Measurements from ENCODE around the gene C20orf173. TPM values are rescaled to one million over a fixed set of nuclear protein-coding genes. Genes with fewer than 3 reads are reported as not detected.

C20orf173 gene
- total RNA-seq, 2 experiments from 2014 or later = not detected

DNA sequence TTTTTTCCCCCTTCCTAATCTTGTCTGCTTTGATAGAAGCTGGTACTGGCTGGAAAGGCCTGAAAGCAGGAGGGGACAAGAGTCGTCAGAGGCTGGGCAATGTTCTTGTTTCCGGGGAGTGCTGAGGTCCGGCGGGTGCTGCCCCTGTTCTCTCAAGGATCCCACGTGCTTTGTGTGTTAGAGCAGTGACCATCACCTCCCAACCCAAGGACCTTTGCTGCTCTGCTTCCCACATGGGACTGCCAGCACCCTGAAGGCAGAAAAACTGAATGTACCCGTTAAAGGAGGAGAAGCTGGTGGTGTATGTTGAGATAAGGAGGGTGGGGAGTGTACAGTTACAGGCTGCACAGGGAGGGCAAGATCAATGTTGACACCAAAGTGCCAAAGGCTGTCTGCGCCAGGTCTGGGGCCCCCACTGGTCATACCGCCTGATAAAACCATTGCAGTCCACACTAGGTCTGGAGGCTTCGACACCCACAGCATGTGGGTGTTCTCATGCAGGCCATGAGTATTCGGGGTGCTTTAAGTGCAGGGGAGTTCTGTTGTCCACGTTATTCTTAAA lies 15.0 kb downstream of the C20orf173 start:
- ChIA-PET POLR2A (no interaction called here), CTCF (no interaction called here)

DNA sequence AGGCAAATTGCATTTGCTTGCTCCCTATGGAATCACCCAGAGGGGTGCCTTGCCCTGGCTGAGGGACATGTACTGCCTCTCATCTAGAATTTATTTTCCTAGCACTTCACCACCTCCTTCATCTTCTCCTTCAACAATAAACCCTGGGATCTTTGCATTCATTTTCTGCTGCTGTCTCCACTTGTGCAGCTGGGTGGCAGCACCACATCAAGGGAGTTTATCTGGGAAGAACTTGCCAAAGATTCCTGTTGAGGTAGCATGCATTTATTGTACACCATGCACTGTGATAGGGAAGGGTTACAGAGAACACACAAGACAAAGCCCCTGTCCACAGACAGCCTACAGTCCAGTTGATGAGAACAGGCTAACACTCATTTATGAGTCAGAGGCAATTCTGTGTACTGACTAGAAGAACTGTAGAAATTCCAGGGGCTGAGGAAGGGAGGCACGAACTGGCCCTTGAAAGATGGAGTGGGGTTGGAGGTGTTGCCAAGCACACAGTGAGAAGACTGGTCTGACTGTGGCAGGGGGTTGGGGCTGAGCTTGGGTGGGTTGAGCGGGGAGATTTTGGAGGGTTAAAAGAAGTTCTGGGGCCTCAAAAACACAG lies 17.5 kb downstream of the C20orf173 start:
- POLR2A ChIA-PET = no interaction called here
- CTCF ChIA-PET = interaction anchor here (0.9 kb wide), 1 partner anchor 49 kb away, joined by 4 read pairs; no protein-coding TSS in a partner anchor

DNA sequence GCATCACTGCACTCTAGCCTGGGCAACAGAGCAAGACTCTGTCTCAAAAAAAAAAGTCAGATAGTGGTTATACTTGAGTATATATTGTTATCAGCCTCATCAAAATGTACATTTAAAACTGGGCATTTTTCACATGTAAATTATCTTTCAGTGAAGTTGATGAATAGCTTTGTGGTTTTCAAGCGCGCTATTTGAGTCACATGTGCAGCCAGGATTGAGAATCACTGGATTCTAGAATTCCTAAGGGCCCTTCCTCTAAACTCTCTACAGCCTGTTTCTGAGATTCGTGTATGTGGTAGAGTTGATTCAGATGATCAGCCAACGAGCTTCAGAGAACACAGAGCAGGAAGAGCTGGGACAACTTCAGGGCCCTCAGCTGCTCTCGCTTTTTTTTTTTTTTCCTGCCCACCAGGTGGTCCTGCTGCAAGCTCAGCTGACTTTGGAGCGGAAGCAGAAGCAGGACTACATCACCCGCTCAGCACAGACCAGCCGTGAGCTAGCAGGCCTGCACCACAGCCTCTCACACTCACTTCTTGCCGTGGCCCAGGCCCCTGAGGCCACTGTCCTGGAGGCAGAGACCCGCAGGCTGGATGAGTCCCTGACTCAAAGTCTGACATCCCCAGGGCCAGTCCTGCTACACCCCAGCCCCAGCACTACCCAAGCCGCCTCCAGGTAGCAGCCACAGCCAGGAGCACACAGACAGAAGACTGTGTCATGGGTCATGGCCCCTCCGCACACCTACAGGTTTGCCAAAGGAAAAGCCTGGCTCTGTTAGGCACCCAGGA lies 18.3 kb downstream of the C20orf173 start:
- ChIA-PET POLR2A (no interaction called here), CTCF (no interaction called here)

DNA sequence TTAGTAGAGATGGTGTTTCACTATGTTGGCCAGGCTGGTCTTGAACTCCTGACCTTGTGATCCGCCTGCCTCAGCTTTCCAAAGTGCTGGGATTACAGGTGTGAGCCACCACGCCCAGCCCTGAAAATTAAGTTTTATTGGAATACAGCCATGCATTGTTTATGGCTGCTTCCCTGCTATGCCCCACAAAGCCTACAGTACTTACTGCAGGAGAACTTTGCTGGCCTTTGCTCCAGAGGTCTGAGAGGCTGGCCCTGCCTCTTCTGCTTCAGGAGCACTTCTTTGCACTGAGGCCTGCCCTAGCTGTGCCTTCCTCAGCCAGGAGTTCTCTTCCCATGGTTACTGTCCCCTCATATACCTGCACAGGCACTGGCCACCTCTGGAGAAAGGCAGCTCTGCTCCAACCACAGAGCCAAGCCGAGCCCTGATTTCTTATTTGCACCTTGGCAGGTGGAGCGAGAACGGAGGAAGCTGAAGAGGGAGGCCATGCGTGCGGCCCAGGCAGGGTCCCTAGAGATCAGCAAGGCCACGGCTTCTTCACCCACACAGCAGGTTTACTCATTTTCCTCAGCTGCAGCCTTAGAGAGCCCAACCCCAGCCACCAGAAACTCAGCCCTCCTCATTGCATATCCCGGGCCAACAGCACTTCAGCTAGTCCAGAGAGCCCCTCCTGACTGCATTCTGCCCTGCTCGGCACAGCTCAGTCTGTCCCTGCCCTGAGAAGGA lies 20.8 kb downstream of the C20orf173 start:
- POLR2A ChIA-PET = no interaction called here
- CTCF ChIA-PET = interaction anchor here (0.6 kb wide), 1 partner anchor 25 kb away, joined by 3 read pairs; no protein-coding TSS in a partner anchor

DNA sequence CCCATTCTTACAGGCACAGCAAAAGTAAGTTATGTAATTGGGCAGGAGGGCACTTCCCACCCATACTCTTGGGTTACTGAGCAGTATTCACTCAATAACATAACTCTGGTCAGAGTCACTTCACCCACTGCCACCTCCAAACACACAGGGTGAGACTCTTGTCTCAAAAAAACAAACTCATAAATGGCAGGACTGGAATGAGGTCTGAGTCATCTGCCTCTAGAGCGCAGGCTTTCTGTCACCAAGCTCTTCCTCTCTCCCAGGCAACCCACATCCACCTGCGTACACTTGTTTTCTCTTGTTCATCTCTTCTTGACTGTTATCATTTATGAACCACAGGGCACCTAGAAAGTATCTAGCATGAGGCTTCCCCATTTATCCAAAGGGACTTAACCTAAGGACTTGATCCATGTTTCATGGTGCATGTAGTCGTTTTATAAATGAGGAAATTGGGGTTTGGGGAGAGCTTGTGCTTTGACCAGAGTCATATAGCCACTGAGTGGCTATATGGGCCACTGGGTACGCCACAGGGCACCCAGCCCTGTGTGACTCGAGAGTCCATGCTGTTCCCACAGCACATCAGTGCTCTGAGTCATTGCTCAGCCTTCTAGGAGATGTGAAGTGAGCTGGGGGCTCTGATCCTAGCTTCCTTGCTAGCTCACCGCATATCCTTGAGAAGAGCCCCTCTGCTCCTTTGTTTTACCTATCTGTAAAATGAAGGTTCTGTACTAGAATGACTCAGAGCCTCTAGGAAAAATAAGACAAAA lies 22.4 kb downstream of the C20orf173 start:
- POLR2A ChIA-PET = interaction anchor here (1.4 kb wide), 1 partner anchor 16 kb away, joined by 5 read pairs; no protein-coding TSS in a partner anchor
- CTCF ChIA-PET = interaction anchor here (1.3 kb wide), 1 partner anchor 44 kb away, joined by 3 read pairs; no protein-coding TSS in a partner anchor

DNA sequence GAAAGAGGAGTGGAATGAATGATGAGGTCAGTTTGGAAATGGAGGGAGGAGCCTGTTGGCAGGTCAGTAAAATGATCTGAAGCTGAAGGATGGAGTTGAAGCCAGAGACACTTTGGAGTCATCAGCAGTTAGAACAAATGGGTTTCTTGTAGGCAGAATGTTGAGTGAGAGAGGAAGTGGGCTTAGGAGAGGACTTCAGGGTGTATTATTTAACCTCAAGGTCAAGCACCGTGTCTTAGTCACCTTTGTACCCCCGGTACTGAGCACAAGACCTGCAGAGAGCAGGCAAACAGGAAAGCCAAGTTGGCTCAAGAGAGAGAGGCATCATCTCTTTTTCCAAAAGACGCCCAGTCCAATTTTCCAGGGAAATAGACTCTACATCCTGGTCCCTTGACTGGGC lies 23.3 kb downstream of the C20orf173 start:
- ChIA-PET POLR2A (no interaction called here), CTCF (interaction anchor here (1.2 to 1.3 kb wide), 2 partner anchors 14 to 43 kb away, joined by 3 to 4 read pairs; no protein-coding TSS in a partner anchor)

DNA sequence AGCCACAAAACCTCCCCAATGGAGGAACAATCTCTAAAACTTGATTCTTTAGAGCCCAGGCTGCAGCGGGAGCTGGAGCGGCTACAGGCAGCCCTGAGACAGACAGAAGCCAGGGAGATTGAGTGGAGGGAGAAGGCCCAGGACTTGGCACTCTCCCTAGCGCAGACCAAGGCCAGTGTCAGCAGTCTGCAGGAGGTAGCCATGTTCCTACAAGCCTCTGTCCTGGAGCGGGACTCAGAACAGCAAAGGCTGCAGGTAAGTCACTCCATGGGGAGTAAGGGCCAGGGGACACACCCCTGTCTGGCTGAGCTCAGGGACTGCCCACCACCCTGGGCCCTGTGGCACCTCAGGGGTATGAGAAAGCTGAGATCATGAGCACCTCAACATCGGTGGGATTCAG lies 24.7 kb downstream of the C20orf173 start:
- CTCF ChIA-PET = interaction anchor here (1.2 kb wide), 1 partner anchor 13 kb away, joined by 4 read pairs; no protein-coding TSS in a partner anchor

DNA sequence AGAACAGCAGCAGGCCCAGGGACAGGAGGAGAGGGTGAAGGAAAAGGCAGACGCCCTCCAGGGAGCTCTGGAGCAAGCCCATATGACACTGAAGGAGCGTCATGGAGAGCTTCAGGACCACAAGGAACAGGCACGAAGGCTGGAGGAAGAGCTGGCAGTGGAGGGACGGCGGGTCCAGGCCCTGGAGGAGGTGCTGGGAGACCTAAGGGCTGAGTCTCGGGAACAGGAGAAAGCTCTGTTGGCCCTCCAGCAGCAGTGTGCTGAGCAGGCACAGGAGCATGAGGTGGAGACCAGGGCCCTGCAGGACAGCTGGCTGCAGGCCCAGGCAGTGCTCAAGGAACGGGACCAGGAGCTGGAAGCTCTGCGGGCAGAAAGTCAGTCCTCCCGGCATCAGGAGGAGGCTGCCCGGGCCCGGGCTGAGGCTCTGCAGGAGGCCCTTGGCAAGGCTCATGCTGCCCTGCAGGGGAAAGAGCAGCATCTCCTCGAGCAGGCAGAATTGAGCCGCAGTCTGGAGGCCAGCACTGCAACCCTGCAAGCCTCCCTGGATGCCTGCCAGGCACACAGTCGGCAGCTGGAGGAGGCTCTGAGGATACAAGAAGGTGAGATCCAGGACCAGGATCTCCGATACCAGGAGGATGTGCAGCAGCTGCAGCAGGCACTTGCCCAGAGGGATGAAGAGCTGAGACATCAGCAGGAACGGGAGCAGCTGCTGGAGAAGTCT lies 25.5 kb downstream of the C20orf173 start:
- CTCF ChIA-PET = no interaction called here

More for the DNA sequence above, 24.7 kb downstream of the C20orf173 start:
- POLR2A ChIA-PET = no interaction called here

DNA sequence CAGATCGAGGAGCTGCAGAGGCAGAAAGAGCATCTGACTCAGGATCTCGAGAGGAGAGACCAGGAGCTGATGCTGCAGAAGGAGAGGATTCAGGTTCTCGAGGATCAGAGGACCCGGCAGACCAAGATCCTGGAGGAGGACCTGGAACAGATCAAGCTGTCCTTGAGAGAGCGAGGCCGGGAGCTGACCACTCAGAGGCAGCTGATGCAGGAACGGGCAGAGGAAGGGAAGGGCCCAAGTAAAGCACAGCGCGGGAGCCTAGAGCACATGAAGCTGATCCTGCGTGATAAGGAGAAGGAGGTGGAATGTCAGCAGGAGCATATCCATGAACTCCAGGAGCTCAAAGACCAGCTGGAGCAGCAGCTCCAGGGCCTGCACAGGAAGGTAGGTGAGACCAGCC lies 26.2 kb downstream of the C20orf173 start:
- ChIA-PET CTCF (no interaction called here), POLR2A (no interaction called here)

More for the DNA sequence above, 25.5 kb downstream of the C20orf173 start:
- POLR2A ChIA-PET = interaction anchor here (0.5 kb wide), 1 partner anchor 109 kb away, joined by 5 read pairs; no protein-coding TSS in a partner anchor

DNA sequence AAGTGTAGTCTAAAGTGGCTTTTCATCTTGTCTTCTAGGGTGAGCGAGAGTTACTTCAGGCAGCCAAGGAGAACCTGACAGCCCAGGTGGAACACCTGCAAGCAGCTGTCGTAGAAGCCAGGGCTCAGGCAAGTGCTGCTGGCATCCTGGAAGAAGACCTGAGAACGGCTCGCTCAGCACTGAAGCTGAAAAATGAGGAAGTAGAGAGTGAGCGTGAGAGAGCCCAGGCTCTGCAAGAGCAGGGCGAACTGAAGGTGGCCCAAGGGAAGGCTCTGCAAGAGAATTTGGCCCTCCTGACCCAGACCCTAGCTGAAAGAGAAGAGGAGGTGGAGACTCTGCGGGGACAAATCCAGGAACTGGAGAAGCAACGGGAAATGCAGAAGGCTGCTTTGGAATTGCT lies 27.1 kb downstream of the C20orf173 start:
- ChIA-PET POLR2A (no interaction called here), CTCF (no interaction called here)

DNA sequence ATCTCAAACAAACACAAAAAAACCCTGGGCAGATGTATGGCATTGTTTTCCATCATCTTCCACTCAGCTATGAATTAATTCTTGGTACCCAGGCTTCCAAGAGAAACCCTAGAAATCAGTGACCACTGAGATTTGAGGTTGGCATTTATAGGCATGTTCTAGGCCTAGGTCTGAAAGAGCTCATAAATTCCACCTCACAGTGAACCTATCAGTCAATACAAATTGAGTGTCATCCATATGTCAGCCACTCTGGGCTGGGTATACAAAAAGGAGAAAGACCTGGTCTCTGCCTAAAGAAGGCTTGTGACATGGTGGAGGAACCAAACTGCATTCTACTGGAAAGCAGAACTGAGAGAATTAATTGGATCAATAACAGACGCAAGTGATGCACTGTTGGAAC lies 30.2 kb downstream of the C20orf173 start:
- ChIA-PET POLR2A (interaction anchor here (0.6 to 1.4 kb wide), 2 partner anchors 9 to 35 kb away, joined by 3 to 4 read pairs; no protein-coding TSS in a partner anchor), CTCF (interaction anchor here (0.6 kb wide), 1 partner anchor 314 kb away, joined by 3 read pairs; no protein-coding TSS in a partner anchor)

DNA sequence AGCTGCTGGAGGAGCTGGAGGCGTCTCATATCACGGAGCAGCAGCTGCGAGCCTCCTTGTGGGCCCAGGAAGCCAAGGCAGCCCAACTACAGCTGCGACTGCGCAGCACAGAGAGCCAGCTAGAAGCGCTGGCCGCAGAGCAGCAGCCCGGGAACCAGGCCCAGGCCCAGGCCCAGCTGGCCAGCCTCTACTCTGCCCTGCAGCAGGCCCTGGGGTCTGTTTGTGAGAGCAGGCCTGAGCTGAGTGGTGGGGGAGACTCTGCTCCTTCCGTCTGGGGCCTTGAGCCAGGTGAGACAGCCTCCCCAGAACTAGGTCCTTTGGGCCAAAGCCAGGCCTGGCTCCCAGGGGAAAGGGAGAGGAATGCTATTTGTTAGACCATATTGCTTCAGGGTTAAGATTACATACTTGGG lies 31.7 kb downstream of the C20orf173 start:
- ChIA-PET CTCF (interaction anchor here (0.6 to 0.8 kb wide), 2 partner anchors 34 to 752 kb away, joined by 3 read pairs; no protein-coding TSS in a partner anchor), POLR2A (no interaction called here)

DNA sequence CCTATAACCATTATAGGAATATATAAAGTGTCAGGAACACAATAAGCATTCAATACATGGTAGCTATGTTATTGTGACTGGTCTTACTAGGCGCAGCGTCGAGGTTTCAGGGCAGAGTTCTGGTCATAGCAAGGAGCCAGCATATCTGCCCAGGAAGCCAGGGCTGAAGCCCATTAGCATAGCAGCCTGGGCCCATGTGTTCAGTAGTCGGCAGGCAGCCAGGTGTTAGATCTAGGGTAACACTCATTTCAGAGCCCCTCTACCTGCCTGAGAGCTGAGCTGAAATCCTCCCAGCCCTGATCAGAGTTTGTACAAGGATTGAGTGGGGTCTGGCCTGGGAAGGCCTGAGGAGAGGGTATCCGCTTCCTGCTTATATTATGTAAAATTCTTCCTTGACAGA lies 32.1 kb downstream of the C20orf173 start:
- CTCF ChIA-PET = interaction anchor here (0.6 to 1.7 kb wide), 2 partner anchors 34 kb away, joined by 3 to 4 read pairs; no protein-coding TSS in a partner anchor
- POLR2A ChIA-PET = interaction anchor here (0.6 kb wide), 1 partner anchor 330 kb away, joined by 3 read pairs; no protein-coding TSS in a partner anchor

DNA sequence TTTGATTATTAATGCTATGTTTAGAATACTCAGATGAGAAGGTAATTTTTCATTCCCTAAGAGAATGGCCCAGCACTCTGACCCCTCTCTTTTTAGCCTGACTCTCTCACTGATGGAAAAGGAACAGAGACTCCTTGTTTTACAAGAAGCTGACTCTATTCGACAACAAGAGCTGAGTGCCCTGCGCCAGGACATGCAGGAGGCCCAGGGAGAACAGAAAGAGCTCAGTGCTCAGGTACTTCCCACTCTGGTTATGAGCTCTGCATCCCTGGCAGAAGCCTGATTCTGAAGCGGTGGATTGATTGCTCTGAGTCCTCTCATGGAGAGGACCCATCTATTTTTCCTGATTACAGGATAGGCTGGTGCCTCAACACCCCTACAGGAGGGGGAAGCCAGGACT lies 33.0 kb downstream of the C20orf173 start:
- POLR2A ChIA-PET = no interaction called here
- CTCF ChIA-PET = interaction anchor here (1.7 kb wide), 1 partner anchor 33 kb away, joined by 4 read pairs; no protein-coding TSS in a partner anchor

DNA sequence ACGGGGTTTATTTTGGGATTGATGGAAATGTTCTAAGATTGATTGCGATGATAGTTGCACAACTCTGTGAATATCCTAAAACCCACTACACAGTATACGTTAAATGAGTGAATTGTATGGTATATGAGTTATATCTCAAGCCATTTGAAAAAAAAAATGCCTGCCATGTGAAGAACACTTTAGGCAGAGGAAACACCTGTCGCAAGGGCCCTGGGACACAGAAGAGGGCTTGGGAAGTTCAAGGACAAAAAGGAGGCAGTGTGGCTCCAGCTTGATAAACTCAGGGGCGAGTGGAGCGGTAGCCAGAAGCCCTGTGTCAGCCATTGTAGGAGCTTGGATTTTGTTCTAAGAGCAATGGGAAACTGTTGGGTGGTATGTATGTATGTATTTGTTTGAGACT lies 37.1 kb downstream of the C20orf173 start:
- ChIA-PET CTCF (interaction anchor here (0.6 to 1.5 kb wide), 3 partner anchors 13 to 188 kb away, joined by 4 to 6 read pairs (median 4); partner anchors contain the start of gene CEP250), POLR2A (interaction anchor here (0.5 kb wide), 1 partner anchor 1564 kb away, joined by 4 read pairs; no protein-coding TSS in a partner anchor)

DNA sequence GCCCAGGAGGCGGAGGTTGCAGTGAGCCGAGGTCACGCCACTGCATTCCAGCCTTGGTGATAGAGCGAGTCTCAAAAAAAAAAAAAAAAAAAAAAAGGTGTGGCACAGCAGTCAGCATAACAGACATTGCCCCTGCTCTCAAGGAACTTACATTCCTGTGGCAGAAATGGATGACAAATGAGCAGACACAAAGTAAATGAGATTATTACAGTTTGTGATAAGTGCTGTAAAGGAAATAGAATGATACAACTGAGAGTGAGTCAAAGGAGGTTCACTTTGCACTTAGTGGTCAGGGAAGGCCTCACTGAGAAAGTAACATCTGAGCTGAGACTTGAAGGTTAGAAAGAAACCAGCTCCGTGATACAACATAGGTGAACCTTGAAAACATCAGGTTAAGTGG lies 37.6 kb downstream of the C20orf173 start:
- ChIA-PET POLR2A (interaction anchor here (0.5 to 2.0 kb wide), 4 partner anchors 124 to 1563 kb away, joined by 3 to 20 read pairs (median 4); partner anchors contain the start of genes MMP24OS and SPAG4), CTCF (interaction anchor here (0.6 to 1.9 kb wide), 4 partner anchors 14 to 188 kb away, joined by 4 to 7 read pairs (median 5); partner anchors contain the start of gene CEP250)

DNA sequence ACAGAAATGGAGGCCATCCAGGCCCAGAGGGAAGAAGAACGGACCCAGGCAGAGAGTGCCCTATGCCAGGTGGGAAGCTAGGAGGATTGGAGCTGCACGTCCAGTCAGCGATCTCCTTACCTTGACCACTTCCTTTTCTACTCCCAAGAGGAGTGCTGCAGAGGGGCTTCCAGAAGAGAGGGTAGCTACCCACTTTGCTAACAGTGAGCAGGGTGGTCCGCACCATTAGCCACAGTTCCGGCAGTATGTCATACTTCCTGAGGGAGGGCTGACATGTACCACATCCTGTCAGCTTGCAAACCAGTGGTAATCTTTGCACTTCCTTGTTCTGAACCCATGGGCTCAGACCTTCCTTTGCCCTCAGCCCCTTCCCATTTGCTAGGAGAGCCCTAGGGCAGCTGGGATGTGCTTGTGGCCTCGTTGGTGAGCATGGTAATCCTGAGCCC lies 38.7 kb downstream of the C20orf173 start:
- ChIA-PET CTCF (interaction anchor here (0.6 to 1.9 kb wide), 3 partner anchors 28 to 1112 kb away, joined by 3 to 7 read pairs (median 6); partner anchors contain the start of gene CEP250), POLR2A (interaction anchor here (0.7 to 2.0 kb wide), 8 partner anchors 9 to 252 kb away, joined by 3 to 20 read pairs (median 6); partner anchors contain the start of genes CEP250, ERGIC3, RBM39 and SPAG4)

Data from activated CD8-positive, alpha-beta memory T cell treated with anti-CD3 and anti-CD28 coated beads for 36 hours (primary cell).